ENCODE results near the gene CST4.

- TF ChIP-seq, protein P1, sequence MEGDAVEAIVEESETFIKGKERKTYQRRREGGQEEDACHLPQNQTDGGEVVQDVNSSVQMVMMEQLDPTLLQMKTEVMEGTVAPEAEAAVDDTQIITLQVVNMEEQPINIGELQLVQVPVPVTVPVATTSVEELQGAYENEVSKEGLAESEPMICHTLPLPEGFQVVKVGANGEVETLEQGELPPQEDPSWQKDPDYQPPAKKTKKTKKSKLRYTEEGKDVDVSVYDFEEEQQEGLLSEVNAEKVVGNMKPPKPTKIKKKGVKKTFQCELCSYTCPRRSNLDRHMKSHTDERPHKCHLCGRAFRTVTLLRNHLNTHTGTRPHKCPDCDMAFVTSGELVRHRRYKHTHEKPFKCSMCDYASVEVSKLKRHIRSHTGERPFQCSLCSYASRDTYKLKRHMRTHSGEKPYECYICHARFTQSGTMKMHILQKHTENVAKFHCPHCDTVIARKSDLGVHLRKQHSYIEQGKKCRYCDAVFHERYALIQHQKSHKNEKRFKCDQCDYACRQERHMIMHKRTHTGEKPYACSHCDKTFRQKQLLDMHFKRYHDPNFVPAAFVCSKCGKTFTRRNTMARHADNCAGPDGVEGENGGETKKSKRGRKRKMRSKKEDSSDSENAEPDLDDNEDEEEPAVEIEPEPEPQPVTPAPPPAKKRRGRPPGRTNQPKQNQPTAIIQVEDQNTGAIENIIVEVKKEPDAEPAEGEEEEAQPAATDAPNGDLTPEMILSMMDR (IDR thresholded peaks at IDR 0.05): no peak
- no peak for TF ChIP-seq EZH2 (IDR thresholded peaks at IDR 0.05)
Observed at GRCh38 chr20:23687986-23688385, 852 bp downstream of the CST4 start.

All from neural progenitor cell (in vitro differentiated cells).